B cell (primary cell): ENCODE measurements around the gene GANC. TPM values are rescaled to one million over a fixed set of nuclear protein-coding genes. Genes with fewer than 3 reads are reported as not detected.

Experiments
- ATAC-seq: fragments of 200-7000 bp; cut with Tn5 transposase; one replicate; pipeline ENCODE4 v1.10.0; 2021; ENCODE audit warnings: low read depth, mild to moderate bottlenecking, moderate number of reproducible peaks, moderate library complexity
- CTCF ChIA-PET: fragments of 350-600 bp; sonication (Branson Sonifier 250); formaldehyde crosslinking; loops from one replicate; lab custom pipeline; 2021; ENCODE audit warnings: antibody characterized with exemption, inconsistent platforms; lab: Charles Lee
- POLR2A ChIA-PET: fragments of 350-600 bp; sonication (Branson Sonifier 250); formaldehyde crosslinking; loops from one replicate; lab custom pipeline; 2021; ENCODE audit warnings: antibody characterized with exemption; lab: Charles Lee
- DNase-seq: peaks from one replicate; pipeline ENCODE4 v3.0.0; 2013
- H2AFZ ChIP-seq: 2 replicates; pipeline ENCODE4 v1.6.1; 2012; ENCODE audit warnings: mild to moderate bottlenecking, low read depth, low read length; ENCODE audit not compliant: insufficient read depth, poor library complexity, severe bottlenecking
- H3K27ac ChIP-seq, 2 donors: 1 replicate in 1 of 2; 2 replicates in 1 of 2; pipeline ENCODE4 v1.5.1; 2012 to 2013; ENCODE audit warnings: low read length in 2 of 2, mild to moderate bottlenecking in 2 of 2, moderate library complexity in 1 of 2
- H3K27me3 ChIP-seq, 4 experiments: fragments of 200-600 bp in 1 of 4; sonication (generic) in 1 of 4; replicated peaks in 1 of 4; 1 replicate in 2 of 4; 2 replicates in 2 of 4; pipeline versions ENCODE4 v1.6.1 to v1.7.0; 2013 to 2016; ENCODE audit warnings: low read length in 3 of 4, mild to moderate bottlenecking in 2 of 4, mixed read lengths in 1 of 4, moderate library complexity in 1 of 4; ENCODE audit not compliant: insufficient read depth in 4 of 4, control insufficient read depth in 3 of 4; ENCODE audit errors: control extremely low read depth in 1 of 4
- H3K36me3 ChIP-seq, 2 experiments: replicated peaks in 1 of 2; 1 replicate in 1 of 2; 2 replicates in 1 of 2; pipeline versions ENCODE4 v1.6.1 to v1.7.1; 2013; ENCODE audit warnings: low read length in 1 of 2; ENCODE audit not compliant: insufficient read depth in 2 of 2, control insufficient read depth in 1 of 2; ENCODE audit errors: control extremely low read depth in 1 of 2, extremely low read depth in 1 of 2
- H3K4me1 ChIP-seq, 2 donors: fragments of 200-600 bp in 1 of 2; sonication (generic) in 1 of 2; 1 replicate in 1 of 2; 2 replicates in 1 of 2; pipeline versions ENCODE4 v1.5.1 to v1.6.1; 2013 to 2017; ENCODE audit warnings: low read length in 2 of 2; ENCODE audit not compliant: control insufficient read depth in 2 of 2, insufficient read depth in 2 of 2
- H3K4me2 ChIP-seq: replicated peaks from 2 replicates; pipeline ENCODE3; 2012; ENCODE audit warnings: mild to moderate bottlenecking, low read depth, low read length; ENCODE audit not compliant: poor library complexity, severe bottlenecking
- H3K4me3 ChIP-seq, 5 experiments: fragments of 200-600 bp in 1 of 5; sonication (generic) in 1 of 5; 1 replicate in 3 of 5; 2 replicates in 2 of 5; pipeline versions ENCODE4 v1.5.1 to v1.7.0; 2011 to 2016; ENCODE audit warnings: low read length in 4 of 5, mild to moderate bottlenecking in 4 of 5, low read depth in 2 of 5, control low read depth in 1 of 5, moderate library complexity in 1 of 5; ENCODE audit not compliant: insufficient read depth in 1 of 5; ENCODE audit errors: control extremely low read depth in 1 of 5, extremely low read depth in 1 of 5
- H3K79me2 ChIP-seq: fragments of 200-600 bp; sonication (generic); one replicate; pipeline ENCODE4 v1.6.0; 2016; ENCODE audit warnings: low read length; ENCODE audit not compliant: control insufficient read depth, insufficient read depth
- H3K9ac ChIP-seq: fragments of 200-600 bp; sonication (generic); 2 replicates; pipeline ENCODE4 v1.6.1; 2017; ENCODE audit warnings: mild to moderate bottlenecking, low read length, moderate library complexity
- H3K9me3 ChIP-seq, 3 donors: one replicate each; pipeline versions ENCODE4 v1.6.1 to v1.7.1; 2013; ENCODE audit warnings: low read length in 2 of 3; ENCODE audit not compliant: control insufficient read depth in 2 of 3, insufficient read depth in 1 of 3; ENCODE audit errors: control extremely low read depth in 1 of 3
- H4K20me1 ChIP-seq: 2 replicates; pipeline ENCODE4 v1.6.0; 2012; ENCODE audit warnings: mild to moderate bottlenecking, low read length; ENCODE audit not compliant: insufficient read depth, control insufficient read depth, poor library complexity, severe bottlenecking
- H3K27ac Mint-ChIP-seq: one replicate; pipeline ENCODE4 v1.8.0; 2021; ENCODE audit warnings: mixed read lengths
- H3K27me3 Mint-ChIP-seq: one replicate; pipeline ENCODE4 v1.8.0; 2021; ENCODE audit warnings: mixed read lengths
- H3K4me1 Mint-ChIP-seq: one replicate; pipeline ENCODE4 v1.8.0; 2021; ENCODE audit warnings: mixed read lengths
- H3K4me3 Mint-ChIP-seq: one replicate; pipeline ENCODE4 v1.8.0; 2021; ENCODE audit warnings: mixed read lengths
- H3K9me3 Mint-ChIP-seq: one replicate; pipeline ENCODE4 v1.8.0; 2022; ENCODE audit warnings: mixed read lengths; ENCODE audit not compliant: insufficient read depth
- EZH2 ChIP-seq: IDR thresholded peaks from 2 replicates; pipeline ENCODE4 v1.6.1; 2012; ENCODE audit warnings: borderline replicate concordance, low read depth, mild to moderate bottlenecking, moderate library complexity, low read length; ENCODE audit not compliant: insufficient read depth, poor library complexity, severe bottlenecking
- WGBS: methylation state at CpG from one replicate; pipeline ENCODE4 v1.1.5; 2013; ENCODE audit warnings: missing lambda C conversion rate; ENCODE audit not compliant: insufficient coverage; 5-methylcytosine and 5-hydroxymethylcytosine counted together
- intact Hi-C: fragments of 100-400 bp; cut with micrococcal nuclease; formaldehyde crosslinking; loops from one replicate; pipeline ENCODE4 v1.10.0; 2022
- polyA plus RNA-seq: library from polyadenylated mRNA; depleted of rRNA; stranded (reverse); fragments of >200 nt; gene quantifications from 2 replicates; pipeline ENCODE4 v1.2.3, GENCODE V29; 2012
- total RNA-seq, 2 donors: library from RNA; stranded (reverse); fragments of 120-200 nt in 1 of 2; gene quantifications; 1 replicate in 1 of 2; 2 replicates in 1 of 2; pipeline versions ENCODE4 v1.2.3 to v1.2.4, GENCODE V29; 2013 to 2022
- TF ChIP-seq, protein P1 (sequence below): fragments of 200-600 bp; IDR thresholded peaks from one replicate; pipeline ENCODE4 v1.8.0; 2022; ENCODE audit warnings: antibody characterized with exemption, mild to moderate bottlenecking

The GANC gene
- total and polyA plus RNA-seq, 2 donors (not counting 1 experiment from before 2014, with no cell fraction given) = 43.5 to 122 TPM

DNA sequence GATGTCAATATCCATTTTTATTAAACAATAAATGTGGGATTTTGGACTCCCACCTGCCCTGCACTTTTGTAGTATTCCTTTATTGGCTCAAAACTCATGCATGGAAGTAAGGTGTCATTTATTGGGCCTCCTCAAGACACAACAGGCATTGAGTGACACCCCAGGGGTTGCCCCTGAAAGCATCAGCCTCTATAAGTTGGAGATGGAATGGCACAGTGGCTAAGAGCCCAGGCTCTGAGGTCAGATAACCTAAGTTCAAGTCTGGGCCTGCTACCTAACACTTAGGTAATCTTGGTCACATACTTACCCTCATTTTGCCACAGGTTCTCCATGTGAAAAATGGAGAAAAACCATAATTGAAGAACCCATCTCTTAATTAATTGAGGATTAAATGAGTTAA, 90.9 kb downstream of the GANC start:
- TF ChIP-seq, protein P1, sequence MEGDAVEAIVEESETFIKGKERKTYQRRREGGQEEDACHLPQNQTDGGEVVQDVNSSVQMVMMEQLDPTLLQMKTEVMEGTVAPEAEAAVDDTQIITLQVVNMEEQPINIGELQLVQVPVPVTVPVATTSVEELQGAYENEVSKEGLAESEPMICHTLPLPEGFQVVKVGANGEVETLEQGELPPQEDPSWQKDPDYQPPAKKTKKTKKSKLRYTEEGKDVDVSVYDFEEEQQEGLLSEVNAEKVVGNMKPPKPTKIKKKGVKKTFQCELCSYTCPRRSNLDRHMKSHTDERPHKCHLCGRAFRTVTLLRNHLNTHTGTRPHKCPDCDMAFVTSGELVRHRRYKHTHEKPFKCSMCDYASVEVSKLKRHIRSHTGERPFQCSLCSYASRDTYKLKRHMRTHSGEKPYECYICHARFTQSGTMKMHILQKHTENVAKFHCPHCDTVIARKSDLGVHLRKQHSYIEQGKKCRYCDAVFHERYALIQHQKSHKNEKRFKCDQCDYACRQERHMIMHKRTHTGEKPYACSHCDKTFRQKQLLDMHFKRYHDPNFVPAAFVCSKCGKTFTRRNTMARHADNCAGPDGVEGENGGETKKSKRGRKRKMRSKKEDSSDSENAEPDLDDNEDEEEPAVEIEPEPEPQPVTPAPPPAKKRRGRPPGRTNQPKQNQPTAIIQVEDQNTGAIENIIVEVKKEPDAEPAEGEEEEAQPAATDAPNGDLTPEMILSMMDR = no peak
- no peak for TF ChIP-seq EZH2
- Histone ChIP-seq H3K27ac (no peak overlapping the region), H2AFZ (no peak overlapping the region), H3K4me1 (no peaks in the 10 kb centered on the region), H3K27me3 (no peaks in the 10 kb centered on the region), H3K9me3 (no peaks in the 10 kb centered on the region), H3K36me3 (peaks cover 0 to 13% of the 10 kb centered on the region in 2 experiments), H4K20me1 (no peaks in the 10 kb centered on the region), H3K4me2 (no peak overlapping the region), H3K4me3 (no peak overlapping the region), H3K79me2 (no peaks in the 10 kb centered on the region), H3K9ac (no peak overlapping the region)
- intact Hi-C loops = no loop called here
- POLR2A ChIA-PET = no interaction called here
- Mint-ChIP-seq H3K4me1 (no peaks in the 10 kb centered on the region), H3K27me3 (no peaks in the 10 kb centered on the region), H3K27ac (no peak overlapping the region), H3K9me3 (peaks cover 1% of the 10 kb centered on the region), H3K4me3 (no peak overlapping the region)
- no peak for ATAC-seq
- no peak for DNase-seq
- CTCF ChIA-PET = no interaction called here

DNA sequence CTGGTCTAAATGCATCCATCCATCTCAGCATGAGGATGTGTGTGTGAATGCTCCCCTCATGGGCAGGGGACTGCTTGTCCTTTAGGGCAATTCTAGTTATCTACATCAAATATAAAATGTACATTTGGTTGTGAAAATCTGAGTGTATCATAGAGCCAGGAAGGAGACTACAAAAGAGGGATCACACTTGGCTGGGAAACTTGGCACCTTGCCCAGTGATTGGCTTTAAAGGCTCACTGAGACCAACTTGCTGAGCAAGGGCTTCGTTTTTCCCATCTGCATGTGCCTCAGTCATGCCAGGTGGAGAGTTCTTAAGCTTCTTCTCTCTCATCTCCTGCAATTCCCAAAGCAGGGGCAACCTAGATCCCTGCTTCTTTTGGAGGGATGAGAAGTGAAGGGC, 91.5 kb downstream of the GANC start:
- Histone ChIP-seq H3K27ac (no peak overlapping the region), H2AFZ (no peak overlapping the region), H3K9ac (no peak overlapping the region), H3K4me2 (no peak overlapping the region), H3K27me3 (no peaks in the 10 kb centered on the region), H3K36me3 (peaks cover 0 to 13% of the 10 kb centered on the region in 2 experiments), H3K79me2 (no peaks in the 10 kb centered on the region), H3K4me1 (no peaks in the 10 kb centered on the region), H4K20me1 (no peaks in the 10 kb centered on the region), H3K9me3 (no peaks in the 10 kb centered on the region), H3K4me3 (no peak overlapping the region)
- Mint-ChIP-seq H3K27me3 (no peaks in the 10 kb centered on the region), H3K27ac (no peak overlapping the region), H3K4me1 (no peaks in the 10 kb centered on the region), H3K9me3 (peaks cover 3% of the 10 kb centered on the region), H3K4me3 (no peak overlapping the region)
- intact Hi-C loops = no loop called here
- TF ChIP-seq EZH2 = no peak
- TF ChIP-seq, protein P1 = no peak
- DNase-seq = no peak
- ChIA-PET POLR2A (interaction anchor here (0.5 kb wide), 1 partner anchor 358 kb away, joined by 3 read pairs; no protein-coding TSS in a partner anchor), CTCF (no interaction called here)
- no peak for ATAC-seq
- WGBS = 100% methylated on average over 1 of the region's 1 CpG
